GM19025 (cell line): ENCODE results near the gene ALOX5.

ENCODE experiments used
- ATAC-seq: cut with Tn5 transposase; IDR thresholded peaks from one replicate; pipeline ENCODE4 v1.9.1; 2021; ENCODE audit warnings: mild to moderate bottlenecking, low read depth, moderate library complexity; ENCODE audit not compliant: unreplicated experiment

The ALOX5 gene

GRCh38 chr10:45440511-45441062, 66.6 kb downstream of the ALOX5 start:
- no peak for ATAC-seq

- ATAC-seq = no peak
These were observed 67.5 kb downstream of the ALOX5 start for GRCh38 chr10:45441239-45442190.

- no peak for ATAC-seq
These were observed 68.2 kb downstream of the ALOX5 start for GRCh38 chr10:45442251-45442650.

GRCh38 chr10:45442662-45443061, 68.6 kb downstream of the ALOX5 start:
- ATAC-seq = no peak

GRCh38 chr10:45443101-45444009, 69.3 kb downstream of the ALOX5 start:
- ATAC-seq = no peak

- ATAC-seq = no peak
These were observed 70.0 kb downstream of the ALOX5 start for GRCh38 chr10:45444022-45444421.

- ATAC-seq = no peak
These were observed 71.2 kb downstream of the ALOX5 start for GRCh38 chr10:45444976-45445898.

- no peak for ATAC-seq
These were observed 72.8 kb downstream of the ALOX5 start for GRCh38 chr10:45446858-45447257.

GRCh38 chr10:45447416-45447815, 73.4 kb downstream of the ALOX5 start:
- ATAC-seq = no peak

- no peak for ATAC-seq
These were observed 76.8 kb downstream of the ALOX5 start for GRCh38 chr10:45450866-45451265.

- no peak for ATAC-seq
These were observed 77.4 kb downstream of the ALOX5 start for GRCh38 chr10:45451407-45451806.

- ATAC-seq = no peak
These were observed 78.3 kb downstream of the ALOX5 start for GRCh38 chr10:45452268-45452667.

- no peak for ATAC-seq
These were observed 78.9 kb downstream of the ALOX5 start for GRCh38 chr10:45452743-45453452.

- no peak for ATAC-seq
These were observed 79.7 kb downstream of the ALOX5 start for GRCh38 chr10:45453639-45454255.

- no peak for ATAC-seq
These were observed 80.2 kb downstream of the ALOX5 start for GRCh38 chr10:45454262-45454661.

GRCh38 chr10:45454859-45455258, 80.8 kb downstream of the ALOX5 start:
- ATAC-seq = peak; percentile 42

- no peak for ATAC-seq
These were observed 82.2 kb downstream of the ALOX5 start for GRCh38 chr10:45456233-45456632.

GRCh38 chr10:45456822-45457221, 82.8 kb downstream of the ALOX5 start:
- ATAC-seq = no peak

GRCh38 chr10:45457487-45457886, 83.5 kb downstream of the ALOX5 start:
- ATAC-seq = no peak
